Right lobe of liver (tissue), 6 donors: ENCODE data around the gene BCAN. TPM values are rescaled to one million over a fixed set of nuclear protein-coding genes. Genes with fewer than 3 reads are reported as not detected.

Source experiments
- ATAC-seq, 4 donors: fragments of 200-7000 bp; cut with Tn5 transposase; one replicate each; pipeline ENCODE4 v1.9.1; 2020; ENCODE audit warnings: mild to moderate bottlenecking in 4 of 4, moderate library complexity in 4 of 4
- DNase-seq, 3 donors: peaks; one replicate each; pipeline ENCODE4 v3.0.0-alpha.2; 2020
- H3K27ac ChIP-seq, 3 donors: fragments of 200-600 bp; one replicate each; pipeline ENCODE4 v1.8.0; 2022
- H3K27me3 ChIP-seq, 2 donors: fragments of 200-600 bp; one replicate each; pipeline ENCODE4 v1.8.0; 2022
- H3K36me3 ChIP-seq, 4 donors: fragments of 200-600 bp; sonication (generic) in 1 of 4; one replicate each; pipeline versions ENCODE4 v1.5.1 to v1.8.0; 2017 to 2022; ENCODE audit warnings: control low read depth in 1 of 4
- H3K4me1 ChIP-seq, 4 donors: fragments of 200-600 bp; sonication (generic) in 1 of 4; one replicate each; pipeline versions ENCODE4 v1.5.1 to v1.8.0; 2017 to 2022; ENCODE audit warnings: control low read depth in 1 of 4
- H3K4me3 ChIP-seq, 3 donors: fragments of 200-600 bp; one replicate each; pipeline ENCODE4 v1.8.0; 2022
- H3K9me3 ChIP-seq, 4 donors: fragments of 200-600 bp; sonication (generic) in 1 of 4; one replicate each; pipeline versions ENCODE4 v1.5.1 to v1.8.0; 2017 to 2022; ENCODE audit warnings: control low read depth in 1 of 4
- POLR2A ChIP-seq: fragments of 450-650 bp; IDR thresholded peaks from one replicate; pipeline ENCODE4 v1.6.1; 2017; ENCODE audit warnings: antibody characterized with exemption, mild to moderate bottlenecking
- WGBS: methylation state at CpG from one replicate; pipeline ENCODE4 v1.1.6; 2018; ENCODE audit warnings: low coverage, low lambda C conversion rate; ENCODE audit not compliant: insufficient coverage; ENCODE audit errors: missing lambda C conversion rate; 5-methylcytosine and 5-hydroxymethylcytosine counted together
- intact Hi-C, 2 donors: fragments of 100-400 bp; cut with DNase I; formaldehyde crosslinking; loops; one replicate each; pipeline versions ENCODE4 v1.11.2 to v1.14.1; 2022
- total RNA-seq, 6 experiments: library from RNA; depleted of rRNA in 2 of 6; stranded (reverse); fragments of >200 nt in 2 of 6; fragmentation: NEBNext Ultra II Directional in 3 of 6; extraction: Animal tissue kit (Norgen Biotek cat#: 25700) in 3 of 6; gene quantifications; one replicate each; pipeline versions ENCODE4 v1.1.0 to v1.2.4, GENCODE V29; 2016 to 2023
- TF ChIP-seq, protein P1 (sequence below), 4 donors: fragments of 200-600 bp in 3 of 4; fragments of 450-650 bp in 1 of 4; IDR thresholded peaks; one replicate each; pipeline versions ENCODE4 v1.5.1 to v1.8.0; 2016 to 2022; ENCODE audit warnings: antibody characterized with exemption in 4 of 4, mild to moderate bottlenecking in 2 of 4
- donor health status: DM: no; HTN: yes; CAD: no.
- donor health status: DM: no; HTN: no; CAD: no.
- donor health status: DM: no; HTN: no; CAD: no.
- donor health status: DM: no; HTN: yes; CAD: no.
- donor health status: DM: no; HTN: yes; CAD: no.

The BCAN gene
- total RNA-seq, 6 experiments from 2014 or later, result not detected

DNA sequence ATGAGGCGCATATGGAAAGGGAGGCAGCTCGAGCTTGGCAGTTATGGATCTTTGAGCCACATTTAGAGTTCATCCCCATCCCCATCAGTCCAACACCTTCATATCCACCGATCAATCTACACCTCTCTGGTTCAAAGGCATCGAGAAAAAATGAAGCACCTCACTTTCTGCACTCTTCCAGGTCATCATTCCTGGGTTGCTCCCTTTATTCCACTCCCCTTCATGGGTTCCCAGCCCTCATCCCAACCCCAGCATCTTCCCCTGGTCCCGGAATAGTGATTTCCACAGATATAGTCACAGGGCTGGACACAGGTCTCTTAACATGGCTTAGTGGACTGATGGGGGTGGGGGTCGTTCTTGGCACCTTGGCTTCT, 22.3 kb upstream of the BCAN start:
- no peaks in the 10 kb centered on the region for H3K9me3 ChIP-seq
- intact Hi-C loops, result loop anchor here in 1 of 2 donors (10.0 kb wide), 1 partner anchor 235 kb away; no protein-coding TSS in a partner anchor
- no peak overlapping the region for H3K27ac ChIP-seq
- H3K27me3 ChIP-seq, result peaks cover 5 to 13% of the 10 kb centered on the region in 2 donors
- DNase-seq (no peak), ATAC-seq (no peak)
- no peak for TF ChIP-seq POLR2A
- TF ChIP-seq, protein P1, sequence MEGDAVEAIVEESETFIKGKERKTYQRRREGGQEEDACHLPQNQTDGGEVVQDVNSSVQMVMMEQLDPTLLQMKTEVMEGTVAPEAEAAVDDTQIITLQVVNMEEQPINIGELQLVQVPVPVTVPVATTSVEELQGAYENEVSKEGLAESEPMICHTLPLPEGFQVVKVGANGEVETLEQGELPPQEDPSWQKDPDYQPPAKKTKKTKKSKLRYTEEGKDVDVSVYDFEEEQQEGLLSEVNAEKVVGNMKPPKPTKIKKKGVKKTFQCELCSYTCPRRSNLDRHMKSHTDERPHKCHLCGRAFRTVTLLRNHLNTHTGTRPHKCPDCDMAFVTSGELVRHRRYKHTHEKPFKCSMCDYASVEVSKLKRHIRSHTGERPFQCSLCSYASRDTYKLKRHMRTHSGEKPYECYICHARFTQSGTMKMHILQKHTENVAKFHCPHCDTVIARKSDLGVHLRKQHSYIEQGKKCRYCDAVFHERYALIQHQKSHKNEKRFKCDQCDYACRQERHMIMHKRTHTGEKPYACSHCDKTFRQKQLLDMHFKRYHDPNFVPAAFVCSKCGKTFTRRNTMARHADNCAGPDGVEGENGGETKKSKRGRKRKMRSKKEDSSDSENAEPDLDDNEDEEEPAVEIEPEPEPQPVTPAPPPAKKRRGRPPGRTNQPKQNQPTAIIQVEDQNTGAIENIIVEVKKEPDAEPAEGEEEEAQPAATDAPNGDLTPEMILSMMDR (IDR thresholded peaks at IDR 0.05), result no peak
- H3K36me3 ChIP-seq, result no peaks in the 10 kb centered on the region
- peaks cover 0 to 7% (median 2%) of the 10 kb centered on the region in 4 donors for H3K4me1 ChIP-seq
- WGBS, result 16% methylated on average over 6 of the region's 6 CpGs
- H3K4me3 ChIP-seq, result no peak overlapping the region

- no peak overlapping the region for H3K27ac ChIP-seq
- no peak for DNase-seq
- 62% methylated on average over 5 of the region's 6 CpGs for WGBS
- peaks cover 0 to 19% (median 2%) of the 10 kb centered on the region in 4 donors for H3K4me1 ChIP-seq
- no peak for ATAC-seq
- intact Hi-C loops, result loop anchor here in 1 of 2 donors (10.0 kb wide), 1 partner anchor 52 kb away; the partner anchor contains the start of gene NES
- H3K36me3 ChIP-seq, result no peaks in the 10 kb centered on the region
- H3K27me3 ChIP-seq, result peaks cover 5 to 15% of the 10 kb centered on the region in 2 donors
- no peak overlapping the region for H3K4me3 ChIP-seq
- no peak for TF ChIP-seq POLR2A
- TF ChIP-seq, protein P1 (IDR thresholded peaks at IDR 0.05), result no peak
- H3K9me3 ChIP-seq, result no peaks in the 10 kb centered on the region
These were observed 19.2 kb upstream of the BCAN start for GRCh38 chr1:156622581-156623297.

GRCh38 chr1:156623946-156624813, 17.7 kb upstream of the BCAN start:
- intact Hi-C loops, result loop anchor here in 1 of 2 donors (10.0 kb wide), 1 partner anchor 51 kb away; the partner anchor contains the start of gene NES
- H3K27ac ChIP-seq, result no peak overlapping the region
- H3K36me3 ChIP-seq, result no peaks in the 10 kb centered on the region
- peaks cover 0 to 19% (median 2%) of the 10 kb centered on the region in 4 donors for H3K4me1 ChIP-seq
- peaks cover 5 to 15% of the 10 kb centered on the region in 2 donors for H3K27me3 ChIP-seq
- 1% methylated on average over 24 of the region's 87 CpGs for WGBS
- peak overlapping the region in 1 of 3 donors; percentile 27 for H3K4me3 ChIP-seq
- no peak for TF ChIP-seq POLR2A
- TF ChIP-seq, protein P1 (IDR thresholded peaks at IDR 0.05), result peak in 3 of 4 donors; percentile 19 to 25 (median 20)
- H3K9me3 ChIP-seq, result no peaks in the 10 kb centered on the region
- DNase-seq, result peak in 2 of 3 donors; percentile 57 to 63
- ATAC-seq, result peak; percentile 65 to 72 (median 70)

DNA sequence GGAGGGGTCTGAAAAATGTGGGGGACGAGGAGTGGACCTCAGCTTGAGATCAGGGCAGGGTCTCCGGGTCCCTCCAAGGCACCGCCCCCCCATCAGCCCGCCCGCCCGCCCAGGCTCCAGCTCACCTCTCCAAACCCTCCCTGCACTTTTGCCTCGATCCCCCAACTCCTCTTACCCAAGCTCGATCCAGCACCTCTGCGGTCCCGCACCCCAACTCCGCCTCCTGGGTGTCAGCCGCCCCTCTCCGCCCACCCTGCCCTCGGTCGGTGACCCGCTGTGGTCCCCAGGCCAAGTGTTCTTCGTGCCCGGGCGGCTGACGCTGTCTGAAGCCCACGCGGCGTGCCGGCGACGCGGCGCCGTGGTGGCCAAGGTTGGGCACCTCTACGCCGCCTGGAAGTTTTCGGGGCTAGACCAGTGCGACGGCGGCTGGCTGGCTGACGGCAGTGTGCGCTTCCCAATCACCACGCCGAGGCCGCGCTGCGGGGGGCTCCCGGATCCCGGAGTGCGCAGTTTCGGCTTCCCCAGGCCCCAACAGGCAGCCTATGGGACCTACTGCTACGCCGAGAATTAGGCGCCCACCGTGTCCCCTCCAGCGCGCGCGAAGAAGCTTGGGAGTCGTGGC, 17.0 kb upstream of the BCAN start:
- WGBS, result 3% methylated on average over 23 of the region's 55 CpGs
- intact Hi-C loops, result loop anchor here in 1 of 2 donors (10.0 kb wide), 1 partner anchor 50 kb away; the partner anchor contains the start of gene NES
- Histone ChIP-seq H3K27ac (no peak overlapping the region), H3K4me1 (peaks cover 0 to 19% (median 2%) of the 10 kb centered on the region in 4 donors), H3K36me3 (no peaks in the 10 kb centered on the region), H3K27me3 (peaks cover 5 to 15% of the 10 kb centered on the region in 2 donors), H3K9me3 (no peaks in the 10 kb centered on the region), H3K4me3 (peak overlapping the region in 1 of 3 donors; percentile 27)
- ATAC-seq, result no peak
- TF ChIP-seq, protein P1 (IDR thresholded peaks at IDR 0.05), result no peak
- TF ChIP-seq POLR2A, result no peak
- DNase-seq, result no peak
